HepG2 (cell line): Measurements from ENCODE around the gene JUND. TPM values are rescaled to one million over a fixed set of nuclear protein-coding genes. Genes with fewer than 3 reads are reported as not detected.
A peak's percentile ranks its signal among the peaks of the same experiment; 100 is the strongest.

Experiments
- KDM1A ChIP-seq: IDR thresholded peaks from 2 replicates; pipeline ENCODE4 v1.6.1; 2016; ENCODE audit warnings: missing compliant biosample characterization
- MED8 ChIP-seq: sonication (generic); formaldehyde crosslinking; IDR thresholded peaks from 2 replicates; pipeline ENCODE4 v1.8.1; 2023; ENCODE audit warnings: mild to moderate bottlenecking, missing genetic modification reagents; ENCODE audit not compliant: insufficient replicate concordance
- PHF8 ChIP-seq: sonication (generic); formaldehyde crosslinking; IDR thresholded peaks from 2 replicates; pipeline ENCODE4 v1.5.0; 2020; ENCODE audit warnings: missing genetic modification reagents
- SETDB1 ChIP-seq: sonication (generic); formaldehyde crosslinking; IDR thresholded peaks from 2 replicates; pipeline ENCODE4 v1.5.1; 2020; ENCODE audit warnings: missing genetic modification reagents, mild to moderate bottlenecking, borderline replicate concordance
- ZNF337 ChIP-seq: sonication (generic); formaldehyde crosslinking; IDR thresholded peaks from 2 replicates; pipeline ENCODE4 v1.5.1; 2020; ENCODE audit warnings: missing genetic modification reagents, low read depth, mild to moderate bottlenecking, borderline replicate concordance
- ZNF44 ChIP-seq: sonication (generic); formaldehyde crosslinking; IDR thresholded peaks from 2 replicates; pipeline ENCODE4 v1.5.1; 2020; ENCODE audit warnings: mild to moderate bottlenecking, missing genetic modification reagents
- ZNF556 ChIP-seq: sonication (generic); formaldehyde crosslinking; IDR thresholded peaks from 2 replicates; pipeline ENCODE4 v1.4.0; 2020; ENCODE audit warnings: mild to moderate bottlenecking, missing genetic modification reagents, borderline replicate concordance
- ZNF672 ChIP-seq: sonication (generic); formaldehyde crosslinking; IDR thresholded peaks from 2 replicates; pipeline ENCODE4 v1.8.1; 2022; ENCODE audit warnings: missing genetic modification reagents
- ZNF768 ChIP-seq: sonication (generic); formaldehyde crosslinking; IDR thresholded peaks from 2 replicates; pipeline ENCODE4 v1.4.0; 2020; ENCODE audit warnings: missing genetic modification reagents
- polyA plus RNA-seq, 8 experiments: library from polyadenylated mRNA; depleted of rRNA in 3 of 8; stranded (reverse) in 7 of 8; unstranded in 1 of 8; fragments of >200 nt; fragmentation: Illumina TruSeq in 4 of 8; extraction: Trizol in 4 of 8; gene quantifications; 2 replicates each; pipeline versions ENCODE4 v1.2.1 to v1.2.3, GENCODE V29; 2011 to 2016; ENCODE audit warnings: low read depth in 4 of 8, missing spikeins in 1 of 8, mixed read lengths in 1 of 8; ENCODE audit not compliant: insufficient read depth in 1 of 8
- total RNA-seq, 5 experiments: library from RNA; depleted of rRNA; stranded (reverse); fragments of >200 nt; fragmentation: Illumina TruSeq; extraction: Trizol; gene quantifications; 2 replicates each; pipeline ENCODE4 v1.2.3, GENCODE V29; 2016; ENCODE audit warnings: low read depth in 1 of 5
- TF ChIP-seq, protein P1 (sequence below): sonication (generic); formaldehyde crosslinking; IDR thresholded peaks from 2 replicates; pipeline ENCODE4 v1.4.0; 2020; ENCODE audit warnings: low read depth, missing genetic modification reagents
- TF ChIP-seq, protein P2 (sequence below): IDR thresholded peaks from 2 replicates; pipeline ENCODE4 v1.6.1; 2018; ENCODE audit warnings: missing genetic modification reagents, mild to moderate bottlenecking, missing compliant biosample characterization

The JUND gene
- total and polyA plus RNA-seq, 2 of the 13 experiments (the other 11 are each of a cell fraction or from before 2014, with no cell fraction given), result 41.2 to 59.8 TPM

DNA sequence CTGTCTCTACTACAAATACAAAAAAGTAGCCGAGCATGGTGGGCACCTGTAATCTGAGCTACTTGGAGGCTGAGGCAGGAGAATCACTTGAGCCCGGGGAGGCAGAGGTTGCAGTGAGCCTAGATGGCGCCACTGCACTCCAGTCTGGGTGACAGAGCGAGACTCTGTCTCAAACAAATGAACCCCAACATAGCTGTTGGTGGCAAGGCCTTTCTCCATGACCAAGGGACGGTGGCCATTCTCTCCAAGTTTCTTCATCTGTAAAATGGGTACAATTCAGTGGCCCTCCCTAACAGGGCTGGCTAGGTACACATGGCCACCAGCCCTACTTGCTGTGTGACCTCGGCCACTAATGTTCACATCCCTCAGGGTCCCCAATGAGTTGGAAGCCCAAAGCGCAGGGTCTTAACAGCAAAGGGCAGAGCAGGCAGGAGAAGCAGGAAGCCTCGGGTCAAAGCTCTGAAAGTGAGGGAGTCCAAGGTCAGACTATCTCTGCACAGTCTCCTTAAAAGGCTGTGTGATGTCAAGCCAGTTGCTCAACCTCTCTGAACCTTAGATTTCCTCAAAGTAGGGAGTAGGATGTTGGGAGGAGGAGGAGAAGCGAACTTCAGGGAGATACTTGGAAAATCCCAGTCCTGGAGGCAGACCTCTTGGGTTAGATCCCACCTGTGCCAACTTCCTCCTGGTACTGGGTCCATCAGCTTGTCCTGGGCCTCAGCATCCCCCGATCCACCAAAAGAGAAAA lies 2.7 kb downstream of the JUND start (continued):
- TF ChIP-seq, protein P1, sequence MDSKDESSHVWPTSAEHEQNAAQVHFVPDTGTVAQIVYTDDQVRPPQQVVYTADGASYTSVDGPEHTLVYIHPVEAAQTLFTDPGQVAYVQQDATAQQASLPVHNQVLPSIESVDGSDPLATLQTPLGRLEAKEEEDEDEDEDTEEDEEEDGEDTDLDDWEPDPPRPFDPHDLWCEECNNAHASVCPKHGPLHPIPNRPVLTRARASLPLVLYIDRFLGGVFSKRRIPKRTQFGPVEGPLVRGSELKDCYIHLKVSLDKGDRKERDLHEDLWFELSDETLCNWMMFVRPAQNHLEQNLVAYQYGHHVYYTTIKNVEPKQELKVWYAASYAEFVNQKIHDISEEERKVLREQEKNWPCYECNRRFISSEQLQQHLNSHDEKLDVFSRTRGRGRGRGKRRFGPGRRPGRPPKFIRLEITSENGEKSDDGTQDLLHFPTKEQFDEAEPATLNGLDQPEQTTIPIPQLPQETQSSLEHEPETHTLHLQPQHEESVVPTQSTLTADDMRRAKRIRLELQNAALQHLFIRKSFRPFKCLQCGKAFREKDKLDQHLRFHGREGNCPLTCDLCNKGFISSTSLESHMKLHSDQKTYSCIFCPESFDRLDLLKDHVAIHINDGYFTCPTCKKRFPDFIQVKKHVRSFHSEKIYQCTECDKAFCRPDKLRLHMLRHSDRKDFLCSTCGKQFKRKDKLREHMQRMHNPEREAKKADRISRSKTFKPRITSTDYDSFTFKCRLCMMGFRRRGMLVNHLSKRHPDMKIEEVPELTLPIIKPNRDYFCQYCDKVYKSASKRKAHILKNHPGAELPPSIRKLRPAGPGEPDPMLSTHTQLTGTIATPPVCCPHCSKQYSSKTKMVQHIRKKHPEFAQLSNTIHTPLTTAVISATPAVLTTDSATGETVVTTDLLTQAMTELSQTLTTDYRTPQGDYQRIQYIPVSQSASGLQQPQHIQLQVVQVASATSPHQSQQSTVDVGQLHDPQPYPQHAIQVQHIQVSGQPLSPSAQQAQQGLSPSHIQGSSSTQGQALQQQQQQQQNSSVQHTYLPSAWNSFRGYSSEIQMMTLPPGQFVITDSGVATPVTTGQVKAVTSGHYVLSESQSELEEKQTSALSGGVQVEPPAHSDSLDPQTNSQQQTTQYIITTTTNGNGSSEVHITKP (CRISPR knock-in tag), result no peak
- TF ChIP-seq ZNF44 (CRISPR knock-in tag) (no peak), ZNF768 (CRISPR knock-in tag) (peak; percentile 97), SETDB1 (CRISPR knock-in tag) (no peak), MED8 (no peak), ZNF672 (no peak), KDM1A (CRISPR knock-in tag) (0 out of 2 replicates have a peak, but pooled peaks have one; percentile 15), ZNF337 (CRISPR knock-in tag) (no peak), ZNF556 (CRISPR knock-in tag) (0 out of 2 replicates have a peak, but pooled peaks have one; percentile 5), PHF8 (CRISPR knock-in tag) (no peak)
- TF ChIP-seq, protein P2, sequence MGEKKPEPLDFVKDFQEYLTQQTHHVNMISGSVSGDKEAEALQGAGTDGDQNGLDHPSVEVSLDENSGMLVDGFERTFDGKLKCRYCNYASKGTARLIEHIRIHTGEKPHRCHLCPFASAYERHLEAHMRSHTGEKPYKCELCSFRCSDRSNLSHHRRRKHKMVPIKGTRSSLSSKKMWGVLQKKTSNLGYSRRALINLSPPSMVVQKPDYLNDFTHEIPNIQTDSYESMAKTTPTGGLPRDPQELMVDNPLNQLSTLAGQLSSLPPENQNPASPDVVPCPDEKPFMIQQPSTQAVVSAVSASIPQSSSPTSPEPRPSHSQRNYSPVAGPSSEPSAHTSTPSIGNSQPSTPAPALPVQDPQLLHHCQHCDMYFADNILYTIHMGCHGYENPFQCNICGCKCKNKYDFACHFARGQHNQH, result no peak
